ENCODE results near the gene PRELID2.

The PRELID2 gene

DNA sequence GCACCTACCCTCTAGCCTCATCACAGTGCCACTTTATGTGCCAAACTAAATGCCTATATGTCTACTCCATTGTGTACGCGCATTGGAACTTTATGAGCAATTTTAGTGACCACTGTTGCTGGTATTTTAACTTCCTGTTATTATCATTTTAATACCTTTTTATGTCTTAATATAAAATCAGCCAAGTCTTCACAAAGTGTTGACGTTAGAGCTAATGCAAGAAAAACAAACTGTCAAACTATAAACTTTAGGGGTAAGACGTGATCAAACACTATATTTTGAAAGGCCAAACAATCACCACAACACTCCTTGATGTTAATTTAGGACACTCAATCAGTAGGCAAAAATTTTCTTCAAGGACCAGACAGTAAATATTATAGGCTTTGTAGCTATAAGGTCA lies 73.9 kb downstream of the PRELID2 start:
- H3K9me3 ChIP-seq: no peaks in the 10 kb centered on the region
- H3K4me3 ChIP-seq (ENCODE audit: low read depth in 1 of 2, low read length in 1 of 2): no peak overlapping the region
- TF ChIP-seq, protein P1, sequence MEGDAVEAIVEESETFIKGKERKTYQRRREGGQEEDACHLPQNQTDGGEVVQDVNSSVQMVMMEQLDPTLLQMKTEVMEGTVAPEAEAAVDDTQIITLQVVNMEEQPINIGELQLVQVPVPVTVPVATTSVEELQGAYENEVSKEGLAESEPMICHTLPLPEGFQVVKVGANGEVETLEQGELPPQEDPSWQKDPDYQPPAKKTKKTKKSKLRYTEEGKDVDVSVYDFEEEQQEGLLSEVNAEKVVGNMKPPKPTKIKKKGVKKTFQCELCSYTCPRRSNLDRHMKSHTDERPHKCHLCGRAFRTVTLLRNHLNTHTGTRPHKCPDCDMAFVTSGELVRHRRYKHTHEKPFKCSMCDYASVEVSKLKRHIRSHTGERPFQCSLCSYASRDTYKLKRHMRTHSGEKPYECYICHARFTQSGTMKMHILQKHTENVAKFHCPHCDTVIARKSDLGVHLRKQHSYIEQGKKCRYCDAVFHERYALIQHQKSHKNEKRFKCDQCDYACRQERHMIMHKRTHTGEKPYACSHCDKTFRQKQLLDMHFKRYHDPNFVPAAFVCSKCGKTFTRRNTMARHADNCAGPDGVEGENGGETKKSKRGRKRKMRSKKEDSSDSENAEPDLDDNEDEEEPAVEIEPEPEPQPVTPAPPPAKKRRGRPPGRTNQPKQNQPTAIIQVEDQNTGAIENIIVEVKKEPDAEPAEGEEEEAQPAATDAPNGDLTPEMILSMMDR (IDR thresholded peaks at IDR 0.05): no peak
- no peaks in the 10 kb centered on the region for H3K36me3 ChIP-seq
- H3K4me1 ChIP-seq (ENCODE audit: control insufficient read depth in 1 of 2, insufficient read depth in 1 of 2, low read depth in 1 of 2, low read length in 1 of 2): no peaks in the 10 kb centered on the region
- H3K27me3 ChIP-seq: no peaks in the 10 kb centered on the region
- H3K27ac ChIP-seq: no peak overlapping the region

DNA sequence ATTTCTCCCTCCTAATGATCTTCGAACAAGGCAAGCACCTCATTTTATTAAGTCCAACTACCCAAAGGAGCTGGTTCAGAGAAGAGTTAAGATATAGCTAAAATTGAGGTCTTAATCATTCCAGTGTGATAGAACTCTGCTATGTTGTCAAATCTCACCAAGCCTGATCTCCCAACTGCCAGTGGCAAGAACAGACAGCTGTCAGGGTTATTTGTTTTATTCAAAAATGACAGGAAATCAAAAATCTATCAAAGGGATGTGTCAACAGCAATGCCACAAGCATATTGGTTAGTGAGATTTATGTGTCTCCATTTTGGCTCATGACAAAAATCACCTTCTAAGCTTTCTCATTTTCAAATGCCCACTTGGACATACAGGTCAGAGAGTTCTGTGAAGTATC lies 74.5 kb downstream of the PRELID2 start:
- Histone ChIP-seq H3K4me3 (ENCODE audit: low read depth in 1 of 2, low read length in 1 of 2) (no peak overlapping the region), H3K4me1 (ENCODE audit: control insufficient read depth in 1 of 2, insufficient read depth in 1 of 2, low read depth in 1 of 2, low read length in 1 of 2) (no peaks in the 10 kb centered on the region), H3K9me3 (no peaks in the 10 kb centered on the region), H3K36me3 (no peaks in the 10 kb centered on the region), H3K27me3 (no peaks in the 10 kb centered on the region), H3K27ac (no peak overlapping the region)
- TF ChIP-seq, protein P1 (IDR thresholded peaks at IDR 0.05): no peak

DNA sequence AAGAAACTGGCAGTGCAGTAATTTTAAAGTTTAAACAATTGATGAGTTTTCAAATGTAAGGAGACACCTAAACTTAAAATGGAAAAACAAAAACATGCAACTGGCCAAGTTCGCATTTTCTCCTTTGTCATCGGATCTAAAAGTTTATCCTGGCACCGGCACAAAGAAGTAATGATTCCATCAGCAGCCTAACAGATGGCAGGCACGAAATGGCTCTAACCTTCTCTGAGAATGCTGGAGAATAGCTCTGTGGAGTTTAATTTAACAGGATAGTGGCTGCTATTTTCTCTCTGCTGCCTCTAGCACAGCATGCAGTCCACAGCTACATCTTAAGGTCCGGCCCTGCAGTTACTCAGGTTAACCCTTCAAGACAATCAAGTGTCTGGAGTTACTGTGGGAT lies 82.2 kb downstream of the PRELID2 start:
- TF ChIP-seq, protein P1 (IDR thresholded peaks at IDR 0.05): no peak
- Histone ChIP-seq H3K27ac (no peak overlapping the region), H3K4me1 (ENCODE audit: control insufficient read depth in 1 of 2, insufficient read depth in 1 of 2, low read depth in 1 of 2, low read length in 1 of 2) (no peaks in the 10 kb centered on the region), H3K9me3 (no peaks in the 10 kb centered on the region), H3K27me3 (no peaks in the 10 kb centered on the region), H3K4me3 (ENCODE audit: low read depth in 1 of 2, low read length in 1 of 2) (no peak overlapping the region), H3K36me3 (no peaks in the 10 kb centered on the region)

DNA sequence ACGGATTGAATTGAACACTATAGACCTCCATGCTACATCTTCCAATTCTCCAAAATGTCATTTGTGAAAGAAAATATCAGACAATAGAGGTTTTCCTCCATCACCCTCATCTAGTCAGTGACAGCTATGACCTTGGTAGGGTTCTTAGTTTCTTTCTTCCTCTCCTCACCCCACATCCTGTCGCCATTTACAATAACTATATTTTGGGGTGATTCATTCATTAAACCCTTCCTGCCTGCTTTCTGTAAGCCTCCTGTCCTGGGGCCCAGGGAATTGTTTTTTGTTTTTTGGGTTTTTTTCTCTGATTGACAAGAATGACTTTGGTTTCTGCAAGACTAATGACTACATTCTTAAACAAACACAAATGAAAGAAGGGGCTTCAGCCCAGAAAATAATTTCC lies 82.6 kb downstream of the PRELID2 start:
- Histone ChIP-seq H3K36me3 (no peaks in the 10 kb centered on the region), H3K27me3 (no peaks in the 10 kb centered on the region), H3K9me3 (no peaks in the 10 kb centered on the region), H3K4me3 (ENCODE audit: low read depth in 1 of 2, low read length in 1 of 2) (no peak overlapping the region), H3K27ac (no peak overlapping the region), H3K4me1 (ENCODE audit: control insufficient read depth in 1 of 2, insufficient read depth in 1 of 2, low read depth in 1 of 2, low read length in 1 of 2) (no peaks in the 10 kb centered on the region)
- TF ChIP-seq, protein P1 (IDR thresholded peaks at IDR 0.05): no peak

GRCh38 chr5:145750199-145750598 lies 84.9 kb downstream of the PRELID2 start:
- Histone ChIP-seq H3K27ac (no peak overlapping the region), H3K9me3 (no peaks in the 10 kb centered on the region), H3K4me1 (ENCODE audit: control insufficient read depth in 1 of 2, insufficient read depth in 1 of 2, low read depth in 1 of 2, low read length in 1 of 2) (no peaks in the 10 kb centered on the region), H3K27me3 (no peaks in the 10 kb centered on the region), H3K4me3 (ENCODE audit: low read depth in 1 of 2, low read length in 1 of 2) (no peak overlapping the region), H3K36me3 (no peaks in the 10 kb centered on the region)
- TF ChIP-seq, protein P1 (IDR thresholded peaks at IDR 0.05): no peak

All from neutrophil (primary cell).